Measurements from ENCODE around the gene DPCD. TPM values are rescaled to one million over a fixed set of nuclear protein-coding genes. Genes with fewer than 3 reads are reported as not detected.
A peak's percentile ranks its signal among the peaks of the same experiment; 100 is the strongest.

Gene DPCD
- polyA plus RNA-seq, 1 donor: 11.8 TPM

DNA sequence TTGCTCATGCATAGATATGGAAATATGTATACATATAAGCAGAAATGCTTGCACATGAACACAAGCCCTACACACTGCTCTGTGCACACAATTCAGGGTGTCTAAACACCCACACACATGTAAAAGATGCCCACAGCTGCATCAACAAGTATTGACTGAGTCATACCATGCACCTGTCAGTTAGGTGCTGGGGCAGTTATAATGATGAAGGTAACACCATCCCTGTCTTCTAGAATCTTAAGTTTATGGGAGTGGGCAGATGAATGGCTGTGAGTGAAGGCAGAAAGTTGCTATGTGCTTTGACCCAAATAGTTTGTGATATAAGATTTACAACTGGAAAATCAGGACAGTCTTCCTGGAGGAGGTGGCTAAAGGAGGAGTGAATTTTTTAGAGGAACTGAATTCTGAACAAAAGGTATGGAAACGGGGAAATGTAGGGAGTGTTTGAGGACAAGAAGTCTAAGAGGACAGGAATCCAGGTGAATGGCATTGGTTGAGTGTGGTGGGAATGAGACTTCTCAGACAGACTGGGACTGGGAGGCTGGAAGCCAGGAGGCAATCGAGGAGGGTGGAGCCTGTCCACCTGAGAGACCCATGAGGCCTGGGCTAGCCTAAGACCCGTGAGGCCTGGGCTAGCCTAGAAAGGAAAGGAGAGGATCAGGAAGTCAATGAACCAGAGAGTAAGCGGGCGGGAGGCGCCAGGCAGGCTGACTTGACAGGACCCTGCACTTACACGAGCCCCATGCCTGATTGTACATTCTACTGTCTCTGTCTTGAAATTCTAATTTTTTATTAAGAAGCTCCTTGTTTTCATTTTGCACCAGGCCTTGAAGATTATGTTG is 20.7 kb upstream of the DPCD start:
- no peak for DNase-seq

DNA sequence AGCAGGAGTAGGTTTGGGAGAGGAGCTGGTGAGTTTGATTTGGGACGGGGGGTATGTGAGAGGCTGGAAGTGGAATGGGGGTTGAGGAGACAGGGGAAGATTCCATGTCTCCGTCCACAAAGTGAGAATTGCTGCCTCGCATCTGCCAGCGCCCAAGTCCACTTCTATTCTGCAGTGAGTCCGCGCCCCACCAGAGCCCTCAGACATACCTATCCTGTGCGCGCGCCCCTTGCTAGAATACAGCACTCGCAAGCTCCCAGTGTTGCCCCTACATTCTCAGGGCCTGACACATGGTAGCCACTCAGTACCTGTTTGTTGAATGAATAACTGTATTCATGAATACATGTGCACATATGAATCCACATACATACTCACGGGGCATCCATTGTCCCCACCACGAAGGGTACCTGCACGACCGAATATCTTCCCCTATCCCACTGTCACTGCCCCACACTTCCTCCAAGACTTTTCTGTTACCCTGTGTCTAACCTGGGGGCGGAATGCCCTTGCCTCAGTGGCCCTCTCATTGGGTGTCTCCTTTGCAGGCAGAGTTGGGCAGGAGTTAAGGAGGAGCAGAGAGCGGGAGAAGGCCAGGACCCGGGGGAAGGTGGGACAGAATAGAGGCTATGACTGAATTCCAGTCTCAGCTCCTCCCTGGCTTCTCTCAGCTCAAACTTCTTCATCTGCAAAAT is 19.9 kb upstream of the DPCD start:
- DNase-seq: no peak

DNA sequence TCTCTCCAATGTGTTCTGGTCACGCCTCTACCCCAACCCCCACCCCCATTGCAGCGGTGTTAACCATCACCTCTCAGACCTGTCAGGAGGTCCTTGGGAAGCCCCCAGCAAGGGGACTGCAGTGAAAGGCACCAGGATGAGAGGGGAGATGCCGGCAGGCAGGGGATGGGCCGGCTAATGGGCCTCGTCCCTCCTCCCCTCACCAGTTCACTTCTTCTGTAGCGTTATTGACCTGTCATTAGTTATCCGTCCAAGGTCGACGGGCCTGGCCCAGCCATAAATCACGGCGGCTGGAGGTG is 18.8 kb upstream of the DPCD start:
- DNase-seq: no peak

DNA sequence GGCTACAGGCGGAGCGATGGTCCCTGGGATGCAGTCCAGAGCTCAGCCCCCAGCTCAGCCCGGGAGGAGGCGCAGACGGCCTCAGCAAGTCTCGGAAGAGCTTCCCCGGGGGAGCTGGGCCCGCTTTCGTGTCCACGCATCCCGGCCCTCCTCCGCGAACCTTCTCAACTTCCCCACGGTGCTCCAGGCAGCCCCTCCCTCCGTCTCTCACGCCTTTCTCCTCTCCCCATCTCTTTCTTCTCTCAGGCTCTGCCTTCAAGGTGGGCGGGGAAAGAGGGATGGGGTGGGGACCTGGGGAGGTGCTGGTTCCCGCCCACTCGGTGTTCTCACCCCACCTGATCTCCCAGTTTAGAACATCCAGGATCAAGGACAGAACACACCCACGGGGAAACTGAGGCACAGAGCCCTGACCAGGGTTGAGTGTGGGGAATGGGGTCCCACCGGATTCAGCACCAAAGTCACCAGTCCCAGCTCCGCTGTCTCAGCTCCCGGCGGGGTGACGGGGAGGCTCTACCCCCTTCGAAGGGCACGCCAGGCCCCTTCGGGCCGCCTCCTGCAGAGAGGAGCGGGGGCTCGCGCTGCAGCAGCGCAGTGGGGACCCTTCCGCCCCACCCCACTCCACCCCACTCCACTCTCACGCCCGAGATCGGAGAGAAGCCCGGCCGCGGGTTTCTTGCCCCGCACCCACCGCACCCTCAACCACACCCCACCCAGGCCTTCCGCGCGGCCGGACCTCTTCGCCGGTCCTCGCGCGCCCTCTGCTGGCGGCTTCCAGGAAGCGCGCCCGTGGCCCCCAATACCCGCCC is 18.3 kb upstream of the DPCD start:
- peak; percentile 84 for DNase-seq

DNA sequence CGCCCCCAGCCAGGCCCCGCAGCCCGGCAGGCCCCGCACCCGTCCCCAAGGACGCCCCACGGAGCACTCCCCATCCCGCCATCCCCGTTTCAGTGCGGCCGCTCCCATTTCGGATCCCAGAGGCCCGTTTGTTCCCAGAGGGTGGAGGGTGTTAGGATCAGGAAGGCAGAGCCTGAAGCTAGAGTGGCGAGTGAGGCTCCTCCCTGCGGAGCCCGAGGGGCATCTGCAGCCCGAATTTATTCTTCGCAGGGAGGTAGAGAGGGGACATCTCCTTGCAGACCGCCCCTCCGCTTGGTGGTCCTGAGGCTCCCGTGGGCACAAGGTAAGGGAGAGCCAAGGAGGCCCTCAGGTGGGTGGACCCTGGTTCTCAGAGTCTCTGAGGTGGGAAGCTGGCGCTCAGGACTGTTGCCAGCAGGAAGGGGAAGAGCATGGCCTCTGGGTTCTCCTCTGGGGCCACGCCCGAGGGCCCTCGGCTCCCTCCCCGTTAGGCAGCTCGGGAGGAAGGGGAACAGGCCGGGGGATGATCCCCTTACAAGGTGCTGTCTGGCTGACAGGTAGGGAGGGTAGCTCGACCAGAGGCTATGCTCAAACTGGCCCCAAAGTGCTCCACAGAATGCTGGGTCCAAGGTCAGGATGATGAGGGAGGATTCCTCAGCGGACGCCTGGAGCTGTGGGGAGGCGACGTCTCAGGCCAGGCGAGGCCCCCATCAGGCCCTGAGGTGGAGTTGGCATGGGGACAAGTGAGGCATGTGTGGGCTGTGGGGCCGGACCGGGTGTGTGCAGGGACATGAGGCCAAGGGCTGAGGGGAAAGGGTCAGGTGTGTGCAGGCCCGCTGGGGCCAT is 17.5 kb upstream of the DPCD start:
- no peak for DNase-seq

DNA sequence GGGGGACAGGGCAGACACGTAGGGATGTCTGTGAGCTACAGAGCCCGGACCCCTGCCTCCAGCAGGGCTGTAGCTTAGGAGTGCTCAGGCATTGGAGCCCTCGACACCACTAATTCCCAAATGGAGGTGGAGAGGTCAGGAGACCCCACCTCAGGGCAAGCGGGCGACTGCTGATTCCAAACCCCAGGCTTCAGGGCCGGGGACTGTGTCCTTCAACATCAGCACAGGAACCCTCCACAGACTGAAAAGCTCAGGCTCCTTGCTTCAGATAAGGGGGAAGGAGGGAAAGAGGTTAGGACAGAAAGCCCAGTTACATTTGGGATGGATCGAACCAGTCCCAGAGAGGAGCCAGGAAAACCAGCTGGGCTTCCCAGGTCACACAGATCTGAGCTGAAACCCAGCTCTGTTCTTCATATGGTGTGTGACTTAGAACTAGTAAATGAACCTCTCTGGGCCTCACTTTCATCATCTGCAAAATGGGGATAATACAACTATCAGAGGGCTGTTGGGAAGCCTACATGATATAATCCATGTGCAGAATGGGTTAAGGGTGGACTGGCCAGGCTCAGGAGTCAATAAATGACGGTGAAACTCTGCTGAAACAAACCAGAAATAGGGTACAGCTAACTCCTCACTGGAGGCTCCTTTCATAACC is 16.7 kb upstream of the DPCD start:
- no peak for DNase-seq

DNA sequence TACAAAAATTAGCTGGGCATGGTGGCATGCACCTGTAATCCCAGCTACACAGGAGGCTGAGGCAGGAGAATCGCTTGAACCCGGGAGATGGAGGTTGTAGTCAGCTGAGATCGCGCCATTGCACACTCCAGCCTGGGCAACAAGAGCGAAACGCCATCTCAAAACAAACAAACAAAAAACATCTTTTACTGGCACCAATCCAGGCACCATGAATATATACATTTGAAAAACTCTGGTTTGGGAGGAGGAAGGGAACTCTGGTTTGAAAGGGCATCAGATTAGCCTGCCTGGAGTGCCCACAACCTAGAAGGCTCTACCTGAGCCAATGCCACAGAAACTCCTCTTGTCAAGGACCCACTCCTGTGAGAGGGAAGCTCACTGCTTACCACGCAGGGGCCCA is 16.0 kb upstream of the DPCD start:
- no peak for DNase-seq

DNA sequence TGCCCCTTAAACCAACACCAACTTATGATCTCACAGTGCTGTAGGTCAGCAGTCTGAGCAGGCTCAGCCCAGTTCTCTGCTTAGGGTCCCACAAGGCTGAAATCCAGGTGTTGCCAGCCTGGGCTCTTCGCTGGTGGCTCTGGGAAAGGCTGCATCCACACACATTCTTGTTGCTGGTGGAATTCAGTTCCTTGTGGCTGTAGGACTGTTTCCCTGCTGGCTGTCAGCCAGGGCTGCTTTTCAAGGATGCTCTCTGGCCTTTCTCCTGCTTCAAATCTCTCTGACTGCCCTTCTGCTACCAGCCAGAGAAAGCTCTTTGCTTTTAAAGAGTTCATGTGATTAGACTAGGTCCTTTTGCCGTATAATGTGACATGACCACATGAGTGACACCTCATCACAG is 15.3 kb upstream of the DPCD start:
- no peak for DNase-seq

DNA sequence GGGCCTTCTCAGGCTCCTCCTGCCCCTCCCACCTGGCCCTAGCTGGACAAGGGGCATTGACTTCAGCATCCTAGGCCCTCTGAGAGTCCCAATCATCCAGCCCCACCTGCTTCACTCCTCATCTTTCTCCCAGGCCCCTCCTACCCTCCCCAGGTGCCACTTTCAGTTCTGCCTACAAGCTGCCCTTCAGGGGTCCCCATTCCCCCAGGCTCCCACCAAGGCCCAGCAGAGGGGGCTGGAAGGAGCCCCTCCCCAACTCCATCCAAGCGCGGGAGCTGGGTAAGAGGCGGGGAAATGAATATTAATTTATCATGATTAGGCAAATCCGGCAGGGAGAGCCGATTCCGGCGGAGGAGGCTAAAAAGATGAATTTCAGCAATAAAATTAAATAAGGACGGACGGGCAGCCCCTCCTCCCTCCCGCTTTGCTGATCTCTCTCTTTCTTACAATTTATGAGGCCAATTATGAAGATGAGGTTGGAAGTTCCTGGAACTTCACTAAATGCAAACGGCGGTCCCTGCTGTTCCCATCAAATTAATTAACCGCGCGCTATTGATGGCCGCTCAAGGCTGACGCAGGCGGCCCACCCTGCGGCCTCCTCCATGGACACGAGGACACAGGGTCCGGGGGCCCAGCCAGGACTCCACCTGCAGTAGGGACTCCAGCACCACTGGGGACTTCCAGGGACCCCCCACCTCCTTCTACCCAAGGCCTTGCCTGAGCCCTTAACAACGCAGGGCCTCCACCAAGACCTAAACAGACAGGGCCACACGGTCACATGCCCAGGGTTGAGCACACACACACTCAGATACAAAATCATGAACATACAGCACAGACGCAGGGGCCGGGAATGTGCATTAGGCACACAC is 14.0 kb upstream of the DPCD start:
- no peak for DNase-seq

DNA sequence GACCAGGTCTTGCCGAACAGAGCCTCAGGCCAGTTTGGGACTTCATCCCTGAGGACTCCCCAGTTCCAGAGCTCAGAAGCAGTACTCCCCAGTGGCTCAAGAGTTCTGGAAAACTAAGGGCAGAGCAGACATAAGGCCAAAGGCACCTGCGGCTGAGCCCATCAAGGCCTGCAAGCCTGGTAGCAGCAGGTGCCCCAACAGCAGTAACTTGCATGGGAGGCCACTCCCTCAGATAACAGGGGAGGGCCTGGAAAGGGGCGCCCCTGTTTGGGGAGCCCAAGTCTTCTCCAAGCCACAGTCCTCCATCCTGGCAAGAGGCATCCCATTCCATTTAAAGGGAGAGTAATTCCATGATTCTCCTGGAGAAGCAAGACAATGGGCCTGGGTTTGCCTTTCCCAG is 13.0 kb upstream of the DPCD start:
- DNase-seq: no peak

DNA sequence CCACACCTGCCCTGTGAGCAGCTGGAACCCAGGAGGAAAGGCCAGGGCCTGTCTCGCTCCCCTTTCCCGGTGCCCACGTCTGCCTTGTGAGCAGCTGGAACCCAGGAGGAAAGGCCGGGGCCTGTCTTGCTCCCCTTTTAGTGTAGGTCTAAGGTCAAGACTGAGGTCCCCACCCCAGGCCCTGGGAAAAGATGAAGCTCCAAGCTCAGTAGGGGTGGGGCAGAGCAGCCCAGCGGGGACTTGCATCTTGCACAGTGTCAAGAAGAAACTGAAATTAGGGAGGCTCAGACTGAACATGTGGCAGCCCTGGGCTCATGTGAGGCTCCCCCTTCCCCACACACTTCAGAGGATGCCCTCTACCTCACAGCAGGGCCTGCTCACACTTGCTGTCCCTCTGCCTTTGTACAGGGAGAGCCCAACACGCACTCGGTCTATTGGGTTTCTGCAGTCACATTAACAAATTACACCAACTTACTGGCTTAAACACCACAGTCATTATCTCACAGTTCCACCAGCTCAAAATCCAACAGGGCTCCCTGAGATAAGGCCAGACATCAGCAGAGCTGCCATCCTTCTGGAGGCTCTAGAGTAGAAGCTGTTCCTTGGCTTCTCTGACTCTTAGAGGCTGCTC is 12.4 kb upstream of the DPCD start:
- no peak for DNase-seq

DNA sequence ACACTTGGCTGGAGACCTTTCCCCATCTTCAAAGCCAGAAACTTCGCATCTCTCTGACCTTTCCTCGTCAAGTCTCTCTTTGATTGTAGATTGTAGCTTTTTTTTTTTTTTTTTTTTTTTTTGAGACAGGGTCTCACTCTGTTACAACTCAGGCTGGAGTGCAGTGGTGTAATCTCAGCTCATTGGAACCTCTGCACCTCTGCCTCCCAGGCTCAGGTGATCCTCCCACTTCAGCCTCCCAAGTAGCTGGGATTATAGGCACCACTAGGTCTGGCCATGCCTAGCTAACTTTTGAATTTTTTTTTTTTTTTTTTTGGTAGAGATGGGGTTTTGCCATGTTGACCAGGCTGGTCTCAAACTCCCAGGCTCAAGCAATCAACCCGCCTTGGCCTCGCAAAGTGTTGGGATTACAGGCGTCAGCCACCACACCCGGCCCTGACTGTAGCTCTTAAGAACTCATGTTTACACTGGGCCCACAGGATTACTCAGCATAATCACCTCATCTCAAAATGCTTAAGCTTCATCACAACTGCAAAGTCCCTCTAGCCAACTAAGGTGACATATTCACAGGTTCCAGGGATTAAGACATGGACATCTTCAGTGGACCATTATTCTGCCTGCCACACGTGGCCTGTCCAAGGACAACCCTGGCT is 11.8 kb upstream of the DPCD start:
- no peak for DNase-seq

DNA sequence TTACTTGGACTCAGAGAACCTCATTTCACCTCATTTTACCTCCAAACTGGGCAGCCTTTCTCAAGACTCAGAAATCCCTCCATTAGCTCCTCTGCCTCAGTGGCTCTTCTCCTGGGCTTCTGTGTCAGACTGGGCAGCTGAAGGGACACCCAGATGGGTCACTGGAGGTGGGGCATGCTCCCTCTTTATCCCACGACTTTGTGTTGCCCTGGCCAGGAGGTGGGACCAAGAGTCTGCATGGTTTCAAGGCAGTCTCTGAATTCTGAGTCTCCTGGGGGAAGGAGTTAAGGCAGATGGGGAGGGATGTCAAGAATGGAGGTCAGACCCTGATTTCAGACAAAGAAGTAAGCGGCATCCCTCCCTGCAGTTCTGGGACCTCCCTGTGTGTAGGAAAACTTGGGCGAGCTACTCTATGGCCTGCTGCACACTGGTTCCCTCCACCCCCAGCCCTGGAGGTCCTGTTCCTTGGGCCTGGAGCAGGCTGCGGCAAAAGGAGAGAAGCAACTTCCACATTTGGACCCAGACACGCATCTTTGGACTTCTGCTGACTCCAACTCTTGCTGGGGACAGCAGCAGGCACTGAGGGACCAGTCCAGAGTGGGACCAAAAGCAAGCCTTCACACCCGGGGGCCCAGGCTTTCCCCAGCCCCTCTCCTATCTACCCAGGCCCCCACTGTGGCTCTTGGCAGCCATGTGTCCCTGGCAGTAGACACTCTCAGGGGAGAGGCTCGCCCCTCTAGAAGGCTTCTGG is 10.8 kb upstream of the DPCD start:
- DNase-seq: no peak

DNA sequence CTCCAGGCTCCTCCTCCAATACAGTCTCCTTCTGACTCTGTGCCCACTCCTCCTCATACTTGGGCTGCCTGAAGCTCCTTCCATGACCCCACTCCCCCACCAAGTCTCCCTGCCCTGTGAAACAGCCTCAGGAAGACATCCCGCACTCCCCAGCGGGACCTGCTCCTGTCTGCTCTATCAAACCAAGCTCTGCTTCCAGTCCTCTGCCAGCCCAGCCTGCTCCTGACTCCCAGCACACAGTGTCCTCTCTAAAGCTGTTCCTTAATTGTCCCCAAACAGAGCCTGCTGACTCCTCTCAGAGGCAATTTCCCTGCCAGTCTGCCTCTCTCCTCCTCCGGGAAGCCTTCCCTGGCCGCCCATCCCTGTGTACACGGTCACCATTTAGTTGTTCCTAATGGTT is 9.9 kb upstream of the DPCD start:
- DNase-seq: no peak

DNA sequence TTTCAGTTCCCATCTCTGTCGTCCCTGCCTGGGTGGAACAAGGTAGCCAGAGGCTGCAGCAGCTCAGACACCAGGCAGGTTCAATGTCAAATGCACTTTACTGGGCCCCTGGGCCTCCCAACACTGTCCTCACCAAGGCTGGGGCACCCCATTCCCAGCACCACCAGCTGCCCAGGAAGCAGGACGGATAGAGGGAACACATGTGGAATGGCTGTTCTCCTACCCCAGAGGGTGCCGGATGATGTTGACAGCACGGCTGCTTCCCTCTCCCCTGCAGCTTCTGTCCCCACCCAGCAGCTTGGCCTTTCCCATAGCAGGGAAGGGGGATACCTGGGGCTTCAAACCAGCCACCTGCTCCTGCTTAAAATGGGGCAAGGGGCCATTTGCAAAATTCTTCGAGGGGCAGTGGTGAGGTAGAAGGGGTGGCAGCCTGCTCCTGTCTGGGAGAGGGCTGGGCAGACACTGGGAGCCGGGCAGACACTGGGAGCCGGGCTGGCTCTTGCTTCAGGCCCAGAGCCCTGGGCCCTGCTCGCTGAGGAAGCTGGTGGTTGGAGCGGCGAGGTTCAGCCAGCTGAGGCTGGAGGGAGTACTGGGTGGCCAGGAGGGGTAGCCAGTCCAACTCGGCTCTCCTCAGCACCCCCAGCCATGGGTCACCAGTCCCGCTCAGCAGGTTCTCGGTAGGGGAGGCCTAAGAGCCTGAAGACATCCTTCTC is 9.2 kb upstream of the DPCD start:
- no peak for DNase-seq

DNA sequence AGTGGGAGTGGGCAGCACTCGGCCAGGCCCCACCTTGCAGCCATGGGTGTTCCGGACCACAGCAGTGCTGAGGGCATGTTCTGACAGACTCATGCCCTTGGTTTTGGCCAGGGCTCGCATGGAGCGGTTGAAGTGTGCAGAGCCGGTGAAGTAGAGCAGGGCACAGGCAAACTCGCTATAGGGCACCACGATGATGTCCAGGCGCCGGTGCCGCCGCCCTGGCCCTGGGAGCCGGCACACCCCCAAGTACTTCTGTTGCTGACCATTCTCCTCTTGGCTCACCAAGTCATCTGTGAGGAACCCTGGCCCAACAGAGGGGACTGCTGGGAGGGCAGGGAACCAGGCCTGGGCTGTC is 8.6 kb upstream of the DPCD start:
- no peak for DNase-seq

DNA sequence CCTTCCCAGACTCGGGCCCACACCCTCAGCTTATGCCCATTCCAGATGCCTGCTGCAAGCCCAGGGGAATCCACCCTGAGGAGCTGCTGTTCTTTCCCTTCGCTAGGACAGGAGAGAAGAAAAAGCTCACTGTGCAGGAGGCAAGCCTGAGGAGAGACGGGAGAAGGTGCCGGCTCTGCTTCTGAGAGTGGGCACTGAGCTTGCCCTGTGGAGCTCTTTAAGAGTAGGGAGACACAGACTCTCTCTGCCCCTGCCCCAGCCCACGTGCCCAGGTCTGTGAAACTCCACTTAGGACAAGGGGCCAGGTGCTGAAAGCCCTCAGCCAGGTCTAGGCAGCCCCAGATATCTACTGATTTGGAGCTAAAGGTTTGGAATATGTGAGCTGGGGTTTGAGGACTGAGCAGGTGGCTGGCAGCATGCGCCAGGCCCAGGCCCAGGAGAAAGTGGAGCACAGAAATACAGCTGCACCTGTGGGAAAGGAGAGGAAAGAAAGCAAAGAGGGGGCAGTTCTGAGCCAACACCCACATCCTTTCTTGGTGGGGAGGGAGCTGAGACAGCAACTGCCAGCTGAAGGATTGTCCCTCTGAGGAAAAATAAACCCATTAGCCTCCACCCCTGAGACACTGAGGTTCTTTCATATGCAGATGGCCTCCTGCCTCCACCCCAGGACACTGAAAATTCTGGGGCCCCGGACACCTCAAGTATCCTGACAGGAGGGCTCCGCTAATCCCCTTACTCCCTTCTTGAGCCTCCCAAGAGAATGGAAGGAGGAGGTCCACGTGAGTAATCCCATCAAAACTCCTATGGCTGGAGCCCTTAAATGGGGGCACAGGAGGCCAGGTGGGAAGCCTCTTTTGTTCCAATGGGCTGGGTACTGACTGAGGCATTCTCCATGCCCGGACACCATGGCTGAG is 7.4 kb upstream of the DPCD start:
- DNase-seq: no peak

DNA sequence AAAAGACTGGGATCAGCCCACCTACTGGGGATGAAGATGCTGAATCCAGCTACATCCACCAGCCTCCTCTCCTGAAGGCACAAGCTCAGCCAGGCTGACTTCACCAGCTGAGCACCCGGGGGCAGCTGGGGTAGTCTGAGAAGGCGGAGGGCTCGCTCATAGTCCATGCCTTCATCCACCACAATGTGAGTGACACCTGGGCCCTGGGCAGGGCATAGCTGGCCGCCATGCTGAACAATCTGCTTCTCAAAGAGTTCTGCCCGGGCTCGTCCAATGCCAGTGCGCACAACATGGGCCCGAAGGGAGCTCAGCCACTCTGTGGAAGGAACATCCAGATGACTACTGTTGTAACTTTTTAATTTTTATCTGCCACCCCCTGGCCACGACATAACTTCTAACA is 2.3 kb upstream of the DPCD start:
- DNase-seq: no peak
